IPS-NIHi11 (cell line): ENCODE measurements around the gene DSG4.
A peak's percentile ranks its signal among the peaks of the same experiment; 100 is the strongest.

Experiments
- DNase-seq: peaks from one replicate; pipeline ENCODE4 v3.0.0; 2012; ENCODE audit warnings: mixed read lengths, low spot score

Gene DSG4

DNA sequence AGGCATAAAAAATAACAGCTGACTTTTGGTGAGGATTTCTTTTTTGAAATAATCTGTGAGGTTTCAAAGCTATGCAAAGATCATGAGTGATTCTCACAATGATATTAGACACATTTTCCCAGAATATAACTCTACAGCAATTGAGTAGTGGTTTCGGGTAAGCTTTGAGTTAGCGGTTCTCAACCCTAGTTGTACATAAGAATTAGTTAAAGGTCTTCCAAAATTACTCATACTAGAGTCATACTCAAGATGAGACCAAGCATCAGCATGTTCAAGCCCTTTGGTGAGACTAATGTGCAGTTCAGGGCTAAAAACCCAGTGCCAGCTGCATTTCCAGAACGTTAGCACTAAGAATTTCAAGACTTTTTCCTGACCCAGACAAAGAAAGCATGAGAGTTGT lies 31.1 kb downstream of the DSG4 start:
- no peak for DNase-seq

DNA sequence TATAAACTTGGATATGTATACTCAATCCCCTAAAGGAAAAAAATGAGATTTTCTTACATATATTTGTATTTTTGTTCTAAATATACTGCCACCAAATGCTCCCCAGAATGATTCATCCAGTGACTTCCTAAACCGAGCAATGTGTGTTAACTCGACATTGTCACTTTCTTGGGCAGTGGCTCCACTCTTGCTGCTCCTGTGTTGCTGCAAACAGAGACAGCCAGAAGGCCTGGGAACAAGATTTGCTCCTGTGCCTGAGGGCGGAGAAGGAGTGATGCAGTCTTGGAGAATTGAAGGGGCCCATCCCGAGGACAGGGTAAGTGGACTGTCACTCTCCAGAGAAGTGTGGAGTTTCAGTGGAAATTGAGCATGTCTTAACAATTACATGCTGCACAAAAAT lies 32.7 kb downstream of the DSG4 start:
- DNase-seq = no peak

DNA sequence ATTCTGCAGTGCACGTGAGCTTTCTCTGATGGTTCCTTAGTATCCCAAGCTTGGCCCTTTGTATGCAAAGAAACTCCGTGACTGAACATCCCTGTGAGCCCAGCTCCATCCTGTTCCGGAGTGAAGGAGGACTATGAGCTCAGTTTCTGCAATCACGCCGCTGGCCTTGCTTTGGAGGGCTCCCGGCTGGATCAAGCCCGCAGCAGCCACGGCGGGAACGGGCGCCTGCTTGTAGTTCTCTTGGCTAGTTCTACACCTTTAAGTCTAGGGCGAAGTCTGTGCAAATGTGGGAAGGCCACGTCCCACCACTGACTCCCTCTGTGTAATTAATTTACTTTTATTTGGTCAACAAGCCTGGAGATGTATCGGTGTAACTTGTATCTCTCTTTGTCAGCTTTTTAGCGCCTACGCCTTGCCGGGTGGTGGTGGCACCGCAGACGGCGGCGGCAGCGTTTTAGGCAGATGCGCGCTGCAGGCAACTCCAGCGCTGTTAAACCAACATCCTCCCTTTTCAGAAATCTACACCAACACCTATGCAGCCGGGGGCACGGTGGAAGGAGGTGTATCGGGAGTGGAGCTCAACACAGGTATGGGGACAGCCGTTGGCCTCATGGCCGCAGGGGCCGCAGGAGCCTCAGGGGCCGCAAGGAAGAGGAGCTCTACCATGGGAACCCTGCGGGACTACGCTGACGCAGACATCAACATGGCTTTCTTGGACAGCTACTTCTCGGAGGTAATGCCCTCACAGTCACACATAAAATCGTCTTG lies 34.3 kb downstream of the DSG4 start:
- DNase-seq = no peak

DNA sequence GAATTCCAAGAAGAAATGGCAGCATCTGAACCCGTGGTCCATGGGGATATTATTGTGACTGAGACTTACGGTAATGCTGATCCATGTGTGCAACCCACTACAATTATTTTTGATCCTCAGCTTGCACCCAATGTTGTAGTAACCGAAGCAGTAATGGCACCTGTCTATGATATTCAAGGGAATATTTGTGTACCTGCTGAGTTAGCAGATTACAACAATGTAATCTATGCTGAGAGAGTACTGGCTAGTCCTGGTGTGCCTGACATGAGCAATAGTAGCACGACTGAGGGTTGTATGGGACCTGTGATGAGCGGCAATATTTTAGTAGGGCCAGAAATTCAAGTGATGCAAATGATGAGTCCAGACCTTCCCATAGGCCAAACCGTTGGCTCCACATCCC lies 36.6 kb downstream of the DSG4 start:
- no peak for DNase-seq

DNA sequence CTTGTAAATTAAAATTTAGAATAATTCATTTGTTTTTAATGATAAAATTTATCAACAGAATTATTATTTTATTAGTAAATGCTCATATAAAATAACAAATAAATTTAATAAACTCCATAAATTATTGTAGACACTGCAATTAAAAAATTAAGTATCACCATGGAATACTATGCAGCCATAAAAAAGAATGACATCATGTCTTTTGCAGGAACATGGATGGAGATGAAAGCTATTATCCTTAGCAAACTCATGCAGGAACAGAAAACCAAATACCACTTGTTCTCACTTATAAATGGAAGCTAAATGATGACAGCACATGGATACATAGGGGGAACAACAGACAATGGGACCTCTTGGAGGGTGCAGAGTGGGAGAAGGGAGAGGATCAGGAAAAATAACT lies 41.3 kb downstream of the DSG4 start:
- DNase-seq = no peak

DNA sequence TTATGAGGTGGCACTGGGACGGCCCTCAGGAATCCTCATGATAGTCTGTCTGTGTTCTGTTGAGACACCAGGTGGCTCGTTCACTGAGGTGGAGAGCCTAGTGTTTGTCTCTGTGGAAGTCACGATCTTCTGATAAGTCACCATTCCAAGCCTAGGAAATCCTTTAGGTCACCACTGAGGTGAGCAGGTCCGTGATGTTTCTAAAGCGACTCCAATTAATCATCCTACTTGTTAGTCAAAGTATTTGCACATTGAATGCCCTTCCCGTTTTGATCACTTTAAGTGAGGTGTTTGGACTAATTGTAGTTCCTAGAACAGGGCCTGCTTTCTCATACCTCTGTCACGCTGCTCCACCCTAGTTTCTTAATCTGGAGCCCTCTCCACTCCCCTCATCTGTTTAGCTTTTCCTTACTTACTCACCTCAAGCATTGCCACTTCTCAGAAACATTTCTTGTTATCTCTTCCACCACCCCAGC lies 42.9 kb downstream of the DSG4 start:
- no peak for DNase-seq

DNA sequence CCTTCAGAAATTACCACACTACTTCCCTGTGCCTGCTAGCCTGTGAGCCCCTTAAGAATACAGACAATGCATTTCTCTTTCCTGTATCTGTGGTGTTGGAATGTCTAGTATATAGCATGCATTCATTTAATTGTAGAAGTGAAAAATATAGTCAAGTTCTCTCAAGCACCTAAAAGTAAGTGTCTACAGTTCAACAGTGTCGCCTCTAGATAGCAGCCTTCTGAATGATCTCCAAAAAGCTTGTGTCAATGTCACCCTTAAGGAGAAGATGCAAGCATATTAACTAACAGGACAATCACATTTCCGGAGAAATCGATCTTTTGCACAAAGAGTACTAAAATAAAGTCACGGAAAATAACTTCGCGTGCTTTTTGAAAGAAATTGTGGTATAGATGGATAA lies 43.5 kb downstream of the DSG4 start:
- DNase-seq = no peak

DNA sequence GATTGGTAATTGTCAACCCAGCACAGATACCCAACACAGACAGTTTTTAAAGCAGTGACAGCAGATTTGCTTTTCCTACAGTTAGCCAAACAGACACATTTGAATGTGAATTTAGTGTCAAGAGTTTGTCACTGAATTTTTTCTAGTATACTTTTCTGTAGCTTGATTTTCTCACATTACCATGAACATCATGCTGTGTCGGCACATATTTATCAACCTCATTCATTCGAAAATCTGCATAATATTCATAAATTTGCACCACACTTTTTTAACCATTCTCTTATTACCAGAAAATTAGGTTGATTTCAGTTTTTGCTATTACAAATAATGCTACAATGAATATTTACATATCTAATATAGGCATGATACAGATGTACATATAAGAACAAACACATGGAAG lies 43.9 kb downstream of the DSG4 start:
- DNase-seq = no peak

DNA sequence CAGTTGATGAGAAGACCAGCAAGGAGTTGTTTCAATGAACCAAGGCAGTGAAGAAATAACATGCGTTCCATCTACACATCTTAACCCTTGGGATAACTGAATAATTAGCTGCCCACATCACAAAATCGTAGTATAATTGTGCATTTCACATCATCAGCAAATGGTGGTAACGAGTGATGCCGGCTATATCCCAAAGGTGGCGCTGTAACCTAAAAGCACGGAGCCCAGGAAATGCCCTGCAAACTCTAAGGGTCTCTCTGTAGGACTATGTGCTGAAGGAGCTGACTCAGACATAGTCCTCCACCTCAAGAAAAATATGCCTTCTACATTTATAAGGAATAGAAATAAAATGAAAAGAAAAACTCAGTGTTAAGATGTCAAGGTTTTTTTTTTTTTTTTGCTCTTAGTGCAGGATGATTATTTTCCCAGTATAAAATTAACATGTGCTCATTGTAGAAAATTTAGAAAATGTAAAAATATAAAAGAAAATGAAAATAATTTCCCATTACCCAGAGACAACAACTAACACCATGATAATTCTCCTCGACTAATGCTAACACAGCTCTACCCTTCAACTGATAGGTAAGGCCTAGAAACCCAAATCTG lies 47.9 kb downstream of the DSG4 start:
- DNase-seq = peak; percentile 56

DNA sequence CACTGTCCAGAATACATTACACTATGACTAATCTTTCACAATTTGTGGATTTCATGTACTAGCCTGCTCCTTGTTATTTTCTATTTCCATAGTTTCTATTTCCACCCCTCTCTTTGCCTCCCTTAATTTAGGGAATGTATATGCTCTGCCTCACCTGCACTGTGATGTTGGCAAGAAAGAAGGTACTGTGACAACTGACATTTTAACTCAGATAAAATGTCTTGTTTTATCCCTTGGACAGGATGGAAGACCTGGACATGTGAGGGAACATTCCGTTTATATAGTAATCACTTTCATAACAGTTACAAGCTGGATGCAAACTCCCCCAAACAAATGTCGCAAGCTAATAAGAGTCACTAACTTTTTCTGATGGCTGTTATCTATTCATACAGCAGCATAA lies 49.4 kb downstream of the DSG4 start:
- DNase-seq = no peak

DNA sequence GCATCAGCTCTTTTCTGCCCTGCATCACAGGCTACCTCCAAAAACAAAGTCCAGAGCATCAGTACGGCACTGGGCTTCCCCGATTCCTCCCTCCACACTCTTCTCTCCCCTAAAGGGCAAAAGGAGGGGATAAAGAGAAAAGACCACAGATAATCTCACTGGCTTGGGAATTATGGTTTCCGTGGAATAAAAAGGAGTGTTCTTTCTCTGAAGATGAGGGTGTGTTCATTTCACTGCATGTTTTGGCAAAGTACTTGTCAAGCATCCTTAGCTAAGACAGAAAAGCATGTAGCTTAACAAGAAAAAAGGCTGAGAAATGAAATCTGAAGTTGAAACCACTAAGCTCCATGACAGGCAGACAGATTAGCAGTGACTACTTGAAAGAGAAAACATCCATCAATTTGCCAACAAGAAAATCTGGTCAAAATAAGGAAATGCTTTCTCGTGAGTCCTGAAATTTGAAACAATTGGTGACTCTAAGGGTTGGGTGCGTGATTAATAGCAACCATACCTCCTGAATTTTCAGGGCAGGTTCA lies 50.4 kb downstream of the DSG4 start:
- DNase-seq = no peak

DNA sequence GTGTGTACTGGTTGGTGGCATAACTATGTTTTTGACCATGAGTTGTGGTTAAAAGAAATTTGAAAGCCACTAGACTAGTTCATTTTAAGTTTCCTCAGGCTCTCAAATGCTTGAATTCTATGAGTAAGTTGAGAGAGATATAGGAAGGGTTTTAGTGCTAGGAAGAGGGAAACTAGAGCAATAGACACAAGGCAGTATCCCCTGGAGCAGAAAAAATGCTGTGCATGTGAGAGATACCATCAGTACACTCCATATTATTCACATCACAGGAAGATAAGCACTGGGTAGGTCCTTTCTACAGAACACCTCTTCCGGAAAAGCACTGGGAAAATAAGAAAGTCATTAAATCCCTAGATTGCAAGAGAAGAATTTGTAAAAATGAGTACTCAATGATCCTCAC lies 51.6 kb downstream of the DSG4 start:
- no peak for DNase-seq

DNA sequence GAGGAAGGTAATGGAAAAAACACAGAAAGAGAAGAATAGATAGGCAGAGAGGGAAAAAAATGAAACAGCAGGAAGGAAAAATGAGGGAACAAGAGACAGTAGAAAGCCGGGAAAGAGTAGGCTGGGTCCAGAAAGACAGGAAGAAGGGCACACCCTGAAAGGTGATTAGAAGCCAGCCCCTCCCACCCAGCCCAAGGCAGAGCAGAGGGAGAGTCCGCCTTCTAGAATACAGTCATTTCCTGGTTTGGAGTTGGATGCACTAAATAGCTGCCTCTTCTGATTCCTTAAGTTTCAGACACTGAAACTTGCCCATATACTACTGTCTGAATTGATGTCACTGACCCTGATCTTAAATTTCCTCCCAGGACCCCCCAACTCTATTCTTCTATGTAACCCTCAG lies 53.0 kb downstream of the DSG4 start:
- DNase-seq = peak; percentile 52

DNA sequence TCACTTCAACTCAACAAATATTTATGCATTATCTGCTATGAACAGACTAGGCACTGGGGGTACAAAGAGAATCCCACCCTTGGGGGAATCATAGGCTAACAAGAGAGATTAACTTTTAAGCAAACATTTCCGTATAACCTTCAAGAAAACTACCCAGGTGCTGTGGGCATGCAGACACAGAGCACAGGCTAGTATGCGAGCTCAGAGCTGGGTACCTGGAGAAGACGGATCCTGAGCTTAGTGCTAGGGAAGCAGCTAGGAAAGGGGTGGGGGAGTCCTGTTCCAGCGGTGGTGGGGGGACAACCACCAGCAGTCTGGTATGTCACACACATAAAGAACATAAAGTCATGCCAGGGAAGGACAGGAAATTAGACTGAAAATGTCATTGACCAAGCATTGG lies 53.5 kb downstream of the DSG4 start:
- no peak for DNase-seq

DNA sequence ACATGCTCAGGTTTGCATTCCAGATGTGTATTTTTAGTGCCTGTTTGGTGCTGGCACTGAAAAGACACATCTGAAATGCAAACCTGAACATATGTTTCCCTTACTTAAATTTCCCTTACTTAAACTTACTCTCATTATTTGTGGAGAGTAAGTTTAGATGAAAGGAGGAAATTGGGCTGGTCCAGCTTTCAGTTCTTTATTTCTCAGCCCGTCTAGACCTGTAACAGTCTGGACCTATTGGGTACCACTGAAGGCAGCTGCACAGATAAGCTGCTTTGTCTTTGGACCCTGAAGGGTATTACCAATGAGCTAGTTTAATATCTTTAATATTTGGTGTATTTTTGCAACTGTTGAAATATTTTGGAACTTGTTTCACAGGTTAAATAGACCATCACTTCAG lies 54.0 kb downstream of the DSG4 start:
- DNase-seq = no peak

DNA sequence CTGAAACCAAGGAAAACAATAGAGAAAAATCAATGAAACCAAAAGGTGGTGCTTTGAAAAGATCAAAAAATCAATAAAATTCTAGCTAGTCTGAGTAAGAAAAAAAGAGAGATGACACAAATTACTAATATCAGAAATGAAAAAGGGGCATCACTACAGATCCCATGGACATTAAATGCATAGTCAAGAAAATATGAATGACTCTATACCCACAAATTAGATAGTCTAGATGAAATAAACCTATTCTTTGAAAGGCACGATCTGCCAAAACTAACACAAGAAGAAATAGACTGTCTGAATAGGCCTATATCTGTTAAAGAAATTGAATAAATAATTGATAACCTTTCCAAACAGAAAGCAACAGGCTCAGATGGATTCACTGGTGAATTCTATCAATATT lies 55.7 kb downstream of the DSG4 start:
- DNase-seq = no peak

DNA sequence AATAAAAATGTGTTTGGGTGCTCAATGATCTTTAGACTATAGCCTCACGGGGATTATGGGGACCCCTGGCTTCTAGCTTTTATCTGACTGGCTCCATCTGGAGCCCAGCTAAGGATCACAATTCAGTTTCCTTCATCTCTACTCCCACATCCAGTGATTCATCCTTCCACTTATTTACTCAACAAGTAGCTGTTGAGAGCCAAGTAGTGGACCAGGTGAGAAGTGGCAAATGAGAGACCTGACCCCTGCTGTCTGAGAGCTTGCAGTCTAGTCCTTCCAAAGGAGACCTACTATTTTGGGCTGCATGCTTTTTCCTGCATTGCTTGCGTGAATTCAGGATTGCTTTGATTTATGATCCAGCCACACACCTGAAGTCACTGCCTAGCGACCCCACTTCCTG lies 60.2 kb downstream of the DSG4 start:
- DNase-seq = no peak

DNA sequence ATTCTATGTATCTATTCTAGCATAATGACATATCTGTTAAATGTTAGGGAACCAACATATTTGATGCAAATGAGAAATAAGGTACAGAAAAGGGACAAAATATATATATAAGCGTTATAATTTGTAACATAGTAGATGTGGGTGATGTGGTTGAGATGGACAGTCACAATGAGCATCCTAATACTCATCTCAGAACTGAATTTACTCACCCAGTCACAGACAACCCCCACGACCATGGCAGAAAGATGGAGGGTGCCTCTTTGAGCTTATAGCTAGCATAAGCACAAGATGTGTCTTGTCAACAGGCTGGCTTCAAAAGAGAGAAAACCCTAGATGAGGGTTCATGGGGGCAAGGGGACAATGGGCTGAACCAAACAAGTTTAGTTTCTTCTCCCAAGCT lies 61.8 kb downstream of the DSG4 start:
- DNase-seq = no peak

DNA sequence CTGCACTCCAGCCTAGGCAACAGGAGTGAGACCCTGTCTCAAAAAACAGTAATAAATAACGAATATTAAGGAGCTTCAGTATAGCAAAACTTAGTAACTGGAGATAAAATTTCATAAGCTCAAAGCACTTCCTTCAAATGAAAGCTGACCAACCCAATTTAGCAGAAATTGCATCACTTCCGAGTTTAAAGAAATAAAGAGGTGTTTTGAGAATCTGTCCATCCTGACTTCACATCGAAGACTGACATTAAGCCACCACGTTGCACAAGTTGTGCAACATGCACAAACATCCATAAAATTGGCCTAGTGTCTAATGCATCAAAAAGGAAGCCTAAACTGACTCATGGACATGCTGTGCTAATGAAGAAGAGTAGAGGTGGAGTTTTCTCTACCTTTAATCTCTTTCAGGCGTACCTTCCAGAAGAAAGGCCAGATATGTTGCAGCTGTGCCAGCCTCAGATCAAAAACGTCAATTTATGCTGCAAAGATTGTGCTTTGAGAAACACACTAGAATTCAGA lies 63.3 kb downstream of the DSG4 start:
- no peak for DNase-seq

DNA sequence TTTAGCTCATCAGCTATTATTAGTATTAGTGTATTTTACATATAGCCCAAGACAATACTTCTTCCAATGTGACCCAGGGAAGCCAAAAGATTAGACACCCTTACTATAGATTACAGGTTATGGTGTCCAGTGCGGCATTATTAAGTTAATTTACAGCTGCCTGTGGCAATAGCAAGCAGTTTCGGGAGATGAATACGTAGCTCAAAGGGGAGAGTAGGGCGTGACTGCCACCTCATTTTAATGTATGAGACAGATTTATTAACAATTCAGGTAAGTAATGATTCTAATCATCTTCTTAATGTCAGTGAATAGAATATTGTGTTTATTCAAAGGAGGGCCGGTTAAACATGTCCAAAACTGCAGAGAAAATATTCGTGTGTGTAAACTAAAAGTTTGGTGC lies 64.2 kb downstream of the DSG4 start:
- no peak for DNase-seq

DNA sequence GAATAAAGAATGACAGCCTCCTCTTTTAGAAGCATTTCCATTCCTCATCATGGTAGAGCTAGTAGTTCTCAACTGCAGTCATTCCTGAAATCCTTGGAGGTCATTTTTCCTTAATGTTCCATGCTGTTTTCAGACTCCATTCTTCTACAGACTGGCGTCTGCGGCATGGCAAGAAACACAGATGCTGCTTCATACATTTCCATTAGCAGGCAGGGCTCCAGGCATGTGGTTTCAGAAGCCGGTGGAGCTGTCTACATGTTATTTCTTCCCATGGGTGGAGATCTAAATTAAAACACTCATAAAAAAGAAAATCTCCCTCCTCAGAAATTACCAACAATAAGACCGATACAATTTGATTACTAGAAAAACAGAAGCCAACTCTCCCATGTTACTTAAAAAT lies 64.9 kb downstream of the DSG4 start:
- no peak for DNase-seq

DNA sequence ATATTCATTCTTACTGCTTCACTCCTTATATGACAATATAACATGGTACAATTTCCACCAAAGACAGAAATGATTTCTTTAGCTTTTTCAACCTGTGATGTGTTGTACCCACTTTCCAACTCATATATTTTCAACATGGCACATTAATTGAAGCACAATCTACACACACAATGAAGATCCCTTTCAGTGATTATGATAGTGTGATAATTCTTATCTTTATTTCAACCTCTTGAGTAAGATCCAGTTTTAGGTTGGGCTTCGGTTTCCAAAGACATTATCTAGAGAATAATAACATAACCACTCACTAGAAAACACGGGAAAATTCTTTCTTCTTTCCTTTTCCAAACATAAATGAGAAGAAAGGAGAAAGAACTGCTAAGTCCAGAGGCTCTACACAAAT lies 67.6 kb downstream of the DSG4 start:
- DNase-seq = no peak

DNA sequence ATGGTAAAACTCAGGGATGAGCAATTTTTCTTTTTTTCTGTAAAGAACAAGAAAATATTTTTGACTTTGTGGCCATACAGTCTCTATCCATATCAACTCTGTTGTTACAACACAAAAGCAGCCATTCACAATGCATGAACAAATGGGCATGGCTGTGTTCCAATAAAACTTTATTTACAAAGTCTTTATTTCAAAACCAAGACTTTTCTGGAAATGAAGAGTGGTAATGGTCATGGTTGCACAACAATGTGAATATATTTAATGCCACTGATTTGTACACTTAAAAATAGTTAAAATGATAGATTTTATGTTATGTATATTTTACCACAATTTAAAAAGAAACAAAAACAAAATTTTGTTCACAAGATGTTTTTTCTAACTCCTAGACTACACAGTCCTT lies 69.3 kb downstream of the DSG4 start:
- no peak for DNase-seq

DNA sequence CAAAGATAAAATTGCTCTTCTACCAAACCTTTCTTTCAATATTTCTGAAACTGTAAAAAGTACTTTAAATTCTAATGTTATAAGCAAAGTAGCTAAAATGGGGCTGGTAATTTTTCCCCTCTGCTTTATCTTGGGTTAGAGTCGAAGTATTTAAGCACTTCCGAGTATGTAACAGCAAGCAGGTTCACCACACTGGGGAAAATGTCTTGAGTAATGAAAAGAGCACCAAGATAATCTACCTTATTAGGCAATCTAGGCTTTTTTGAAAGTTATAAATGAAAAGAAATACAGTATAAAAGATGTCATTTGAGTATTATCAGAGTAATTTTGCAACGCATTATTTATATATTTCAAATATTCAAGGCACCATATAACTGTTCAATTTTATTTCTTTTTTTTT lies 70.3 kb downstream of the DSG4 start:
- DNase-seq = no peak
